ENCODE measurements around the gene TMEM203.

Gene TMEM203

GRCh38 chr9:137193771-137194170, 11.7 kb downstream of the TMEM203 start:
- no peak for DNase-seq

- no peak for DNase-seq
Measured at GRCh38 chr9:137192859-137193258, 12.6 kb downstream of the TMEM203 start.

DNA sequence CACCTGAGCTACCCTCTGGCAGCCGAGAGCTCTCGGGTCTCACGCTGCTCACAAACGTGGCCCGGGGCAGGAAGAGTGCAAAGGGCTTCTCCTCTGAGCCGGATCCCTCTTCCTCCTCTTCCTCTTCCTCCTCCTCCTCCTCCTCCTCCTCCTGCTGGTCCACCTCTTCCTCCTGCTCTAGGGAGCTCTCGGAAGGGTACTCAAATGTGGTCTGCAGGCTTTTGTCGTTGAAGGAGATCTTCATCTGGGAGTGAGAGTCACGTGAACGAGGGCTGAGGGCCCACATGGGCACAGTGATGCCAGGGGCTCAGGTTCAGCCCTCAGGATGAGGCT, 13.0 kb downstream of the TMEM203 start:
- no peak for DNase-seq

DNA sequence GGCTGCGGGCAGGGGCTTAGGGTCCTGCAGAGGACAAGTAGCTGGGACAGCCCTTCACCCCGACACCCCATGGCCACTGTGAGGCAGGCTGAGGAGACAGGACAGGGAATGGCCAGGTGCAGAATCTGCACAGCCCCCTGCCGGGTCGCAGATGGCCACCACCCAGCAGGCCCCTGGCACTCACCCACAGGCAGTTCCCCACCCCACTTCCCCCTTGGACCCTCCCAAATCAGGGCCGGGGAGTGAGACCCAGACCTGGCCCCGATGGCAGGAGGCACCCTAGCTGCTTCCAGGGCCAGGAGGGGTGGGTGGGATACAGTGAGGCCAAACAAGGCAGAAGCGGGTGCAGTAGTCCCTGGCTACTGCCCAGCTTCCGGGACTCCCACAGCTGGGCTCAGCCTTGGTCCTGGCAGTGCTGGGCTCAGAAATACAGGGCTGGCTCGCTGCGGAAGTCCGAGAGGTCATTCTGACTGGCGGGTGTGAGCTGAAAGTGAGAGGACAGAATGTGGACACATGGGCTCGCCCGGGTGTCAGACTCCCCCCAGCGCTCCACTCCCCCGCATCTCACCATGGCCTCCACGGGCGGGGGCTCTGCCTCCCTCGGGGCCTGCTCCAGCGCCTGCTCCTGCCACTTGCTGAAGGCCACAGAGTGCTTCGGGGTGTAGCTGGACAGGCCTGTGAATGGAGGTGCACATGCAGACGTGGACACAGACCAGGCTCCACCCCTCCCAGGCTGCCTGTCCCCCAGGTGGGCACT, 13.6 kb downstream of the TMEM203 start:
- DNase-seq = no peak

GRCh38 chr9:137191245-137191644, 14.2 kb downstream of the TMEM203 start:
- DNase-seq = no peak

DNA sequence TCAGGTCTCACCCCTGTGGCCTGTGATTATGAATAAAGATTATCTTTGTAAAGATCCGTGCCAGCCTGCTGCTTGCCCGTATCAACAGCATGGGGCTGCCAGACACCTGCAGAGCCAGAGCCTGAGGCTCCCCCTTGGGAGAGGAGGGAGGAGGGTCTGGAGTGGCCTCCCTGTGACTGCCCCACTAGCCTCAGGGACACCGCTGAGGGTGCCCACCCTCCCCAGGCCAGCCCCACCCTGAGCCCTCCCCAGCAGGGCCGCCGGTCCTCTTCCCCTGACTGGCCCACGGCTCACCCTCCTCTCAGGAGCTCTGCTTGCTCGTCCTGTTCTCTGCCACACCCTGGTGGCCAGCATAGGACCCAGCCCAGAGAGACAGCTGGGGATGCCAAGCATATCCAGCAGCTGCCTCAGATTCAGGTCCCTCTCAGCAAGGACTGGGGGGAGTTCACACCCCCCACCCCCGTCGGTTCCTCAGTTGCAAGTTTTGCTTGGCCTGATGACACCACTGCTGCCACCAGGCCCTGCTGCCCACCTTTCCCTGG, 15.1 kb downstream of the TMEM203 start:
- no peak for DNase-seq

- no peak for DNase-seq
Measured at GRCh38 chr9:137189297-137190295, 15.9 kb downstream of the TMEM203 start.

GRCh38 chr9:137188490-137189296, 16.8 kb downstream of the TMEM203 start, which contains the start of the genes ANAPC2 and SSNA1:
Gene ANAPC2, minus strand, starts transcription at chr9:137188560. Its CDS starts 28 bp downstream, at chr9:137188532.
Gene SSNA1, plus strand, starts transcription at chr9:137188676. Its CDS starts 51 bp downstream, at chr9:137188727.
- peak; percentile 93 for DNase-seq

DNA sequence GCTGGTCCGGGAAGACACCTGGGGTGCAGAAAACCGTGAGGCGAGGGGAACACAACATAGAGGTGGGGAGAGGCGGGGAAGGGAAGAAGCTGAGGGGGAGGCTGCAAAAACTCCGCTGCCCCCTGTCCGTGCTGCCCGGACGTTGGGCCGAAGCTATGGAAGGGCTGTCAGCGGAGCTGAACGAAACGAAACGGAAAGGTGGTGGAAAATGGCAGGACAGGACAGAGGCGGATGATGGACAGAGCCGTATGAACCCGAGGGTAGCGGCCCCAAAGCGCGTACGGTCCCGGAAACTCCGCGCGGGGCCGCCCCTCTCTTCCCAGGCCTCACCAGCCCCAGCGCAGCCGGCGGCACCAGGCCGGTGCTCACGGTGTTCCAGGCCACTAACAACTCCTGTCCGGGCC, 17.4 kb downstream of the TMEM203 start:
- no peak for DNase-seq

DNA sequence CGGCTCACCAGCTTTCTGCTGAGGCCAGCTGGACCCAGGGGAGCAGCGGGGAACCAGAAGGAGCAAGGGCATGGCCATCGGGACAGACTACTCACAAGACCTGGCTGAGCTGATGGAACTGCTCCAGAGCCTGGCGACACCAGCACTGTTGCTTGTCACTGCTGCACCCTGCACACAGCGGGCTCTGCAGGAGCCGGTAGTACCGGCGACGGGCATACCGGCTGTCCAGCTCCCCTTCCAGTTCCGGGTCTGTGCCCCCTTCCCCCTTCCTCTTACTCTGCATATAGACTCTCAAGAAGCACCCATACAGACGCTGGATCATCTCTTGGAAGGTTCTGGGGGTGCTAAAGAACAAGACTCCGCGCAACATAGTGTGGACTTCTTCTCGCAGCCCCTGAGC, 18.1 kb downstream of the TMEM203 start:
- DNase-seq = no peak

DNA sequence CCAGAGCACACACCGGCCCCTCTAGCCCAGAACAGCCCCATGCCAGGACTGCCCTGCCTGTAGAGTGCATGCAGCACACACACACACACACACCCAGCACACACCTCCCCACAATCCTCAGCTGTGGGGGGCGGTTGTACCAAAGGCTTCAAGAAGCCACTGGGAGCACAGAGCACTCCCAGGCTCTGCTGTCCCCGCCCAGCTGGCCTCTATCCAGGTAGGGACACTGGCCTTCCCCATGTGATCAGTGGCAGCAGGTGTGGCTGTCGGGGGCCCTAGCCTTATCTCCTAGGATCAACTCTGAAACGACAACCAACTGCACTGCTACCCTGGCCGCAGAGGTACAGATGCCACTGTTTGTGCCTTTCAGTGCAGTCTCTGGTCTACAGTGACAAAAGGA, 19.1 kb downstream of the TMEM203 start:
- DNase-seq = no peak

DNA sequence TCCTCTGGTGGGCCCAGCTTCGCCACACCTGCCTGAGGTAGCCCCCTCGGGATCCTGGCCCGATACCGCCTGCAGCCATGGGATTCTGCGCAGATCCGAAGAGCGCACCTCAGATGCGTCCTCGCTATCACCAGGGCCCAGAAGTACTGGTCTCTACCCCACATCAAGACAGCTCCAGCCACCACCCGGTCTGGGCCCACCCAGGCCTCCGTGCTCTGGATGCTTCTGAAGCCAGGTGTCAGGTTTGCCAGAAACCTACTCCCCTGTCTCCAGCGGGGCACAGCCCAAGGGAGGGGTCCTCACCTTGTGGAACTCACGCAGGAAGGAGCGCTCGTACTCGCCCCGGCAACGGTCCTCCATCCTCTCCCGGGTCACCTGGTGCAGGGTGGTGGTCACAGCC, 19.5 kb downstream of the TMEM203 start:
- no peak for DNase-seq

GRCh38 chr9:137184881-137185660, 20.4 kb downstream of the TMEM203 start:
- no peak for DNase-seq

- no peak for DNase-seq
Measured at GRCh38 chr9:137183980-137184595, 21.4 kb downstream of the TMEM203 start.

DNA sequence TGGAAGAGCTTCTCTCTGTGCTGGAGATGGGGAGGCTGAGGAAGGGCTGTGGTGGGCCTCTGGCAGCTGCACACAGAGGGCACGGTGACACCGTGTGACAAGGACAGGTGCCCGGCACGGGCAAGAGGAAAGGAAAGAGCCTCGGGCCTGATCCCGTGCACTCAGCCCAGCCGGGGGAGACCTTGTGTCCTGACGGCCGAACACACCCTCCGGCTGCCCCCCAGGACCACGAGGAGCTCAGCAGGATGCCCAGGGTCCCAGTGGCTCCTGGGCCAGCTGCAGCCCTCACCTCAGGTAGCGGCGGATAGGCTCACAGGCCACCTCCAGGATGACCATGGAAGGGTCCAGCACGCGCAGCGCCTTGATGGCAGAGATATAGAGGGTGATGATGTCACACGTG, 22.6 kb downstream of the TMEM203 start:
- DNase-seq = no peak

- DNase-seq = no peak
Measured at GRCh38 chr9:137181680-137182079, 23.8 kb downstream of the TMEM203 start.

- DNase-seq = no peak
Measured at GRCh38 chr9:137180491-137180890, 25.0 kb downstream of the TMEM203 start.

- DNase-seq = no peak
Measured at GRCh38 chr9:137179761-137180160, 25.7 kb downstream of the TMEM203 start.

GRCh38 chr9:137178939-137179630, 26.4 kb downstream of the TMEM203 start:
- DNase-seq = no peak

GRCh38 chr9:137178201-137178938, 27.1 kb downstream of the TMEM203 start:
- DNase-seq = no peak

All from activated naive CD4-positive, alpha-beta T cell treated with anti-CD3 and anti-CD28 coated beads, Interleukin-2, amount 50 U/mL, for 16 hours (primary cell).